HG03521 (cell line): ENCODE results near the gene GPM6B.

Source experiments
- ATAC-seq: cut with Tn5 transposase; IDR thresholded peaks from one replicate; pipeline ENCODE4 v1.9.1; 2021; ENCODE audit warnings: mild to moderate bottlenecking, moderate library complexity; ENCODE audit not compliant: unreplicated experiment

GPM6B gene

DNA sequence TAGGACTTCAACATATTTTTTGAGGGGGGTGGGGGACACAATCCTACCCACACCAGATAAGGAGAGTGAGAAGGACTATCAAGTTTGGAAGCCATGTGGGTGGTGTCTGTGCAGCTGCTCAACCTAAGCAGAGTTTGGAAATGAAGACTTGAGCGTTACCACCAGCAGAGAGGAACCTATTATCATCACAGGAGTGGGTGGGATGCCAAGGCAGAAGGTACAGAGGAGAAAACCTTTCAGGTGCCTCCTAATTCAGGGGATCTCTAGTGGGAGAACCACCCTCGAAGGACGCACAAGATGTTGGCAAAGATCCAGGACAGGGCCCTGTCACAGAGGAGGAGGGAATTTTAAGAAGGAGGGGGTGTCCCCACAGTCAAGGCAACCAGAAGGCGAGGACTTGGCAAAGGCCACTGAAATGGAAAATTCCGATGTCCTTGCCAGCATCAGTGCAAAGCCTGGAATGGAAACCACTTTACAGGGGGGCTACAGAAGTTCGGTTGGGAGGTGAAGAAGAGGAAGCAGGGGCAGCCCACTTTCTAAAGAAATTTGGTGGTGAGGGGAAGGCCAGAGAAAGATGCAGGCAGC lies 8.4 kb upstream of the GPM6B start:
- ATAC-seq, result no peak

- no peak for ATAC-seq
These were observed 7.9 kb upstream of the GPM6B start for GRCh38 chrX:13824746-13825145.

- ATAC-seq, result no peak
These were observed 4.8 kb upstream of the GPM6B start for GRCh38 chrX:13821738-13822137.

GRCh38 chrX:13816176-13816575 lies 717 bp downstream of the GPM6B start:
- ATAC-seq, result no peak

DNA sequence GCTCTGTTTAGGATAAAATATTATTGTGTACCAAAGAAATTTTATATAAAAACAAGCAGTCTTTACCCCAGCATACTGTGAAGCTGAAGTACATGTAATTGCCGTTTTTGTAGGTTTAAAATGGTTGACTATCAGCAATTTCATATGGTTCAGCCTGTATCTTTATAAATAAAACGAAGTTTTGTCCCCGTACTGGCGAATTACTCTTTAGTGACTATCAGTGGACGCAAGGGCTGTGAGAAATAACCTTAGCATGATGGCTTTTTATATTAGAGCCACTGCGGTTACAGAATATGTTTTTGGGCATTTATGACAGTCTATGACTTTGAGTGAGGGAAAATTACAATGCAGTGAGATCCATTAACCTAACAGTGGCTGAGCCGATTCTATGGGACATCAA lies 1.2 kb downstream of the GPM6B start:
- no peak for ATAC-seq

DNA sequence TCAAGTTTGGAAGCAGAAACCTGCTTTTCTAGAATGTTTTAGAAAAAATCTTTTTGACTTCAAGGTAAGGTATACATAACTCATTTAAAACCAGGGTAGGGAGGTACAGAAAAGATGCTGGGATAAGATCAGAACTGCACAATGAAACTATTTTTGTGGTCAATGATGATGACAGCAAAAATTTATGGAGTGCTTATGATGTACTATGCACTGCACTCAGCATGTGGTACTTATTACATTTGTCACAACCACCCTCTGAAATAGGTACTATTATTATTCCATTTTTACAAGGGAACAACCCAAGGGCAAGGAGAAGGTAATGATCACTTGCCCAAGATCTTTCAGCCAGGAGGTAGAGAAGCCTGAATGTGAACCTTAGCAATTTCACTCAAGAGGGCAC lies 8.0 kb downstream of the GPM6B start:
- ATAC-seq, result no peak

GRCh38 chrX:13808293-13808692 lies 8.6 kb downstream of the GPM6B start:
- no peak for ATAC-seq

- ATAC-seq, result no peak
These were observed 11.7 kb downstream of the GPM6B start for GRCh38 chrX:13805241-13805640.

DNA sequence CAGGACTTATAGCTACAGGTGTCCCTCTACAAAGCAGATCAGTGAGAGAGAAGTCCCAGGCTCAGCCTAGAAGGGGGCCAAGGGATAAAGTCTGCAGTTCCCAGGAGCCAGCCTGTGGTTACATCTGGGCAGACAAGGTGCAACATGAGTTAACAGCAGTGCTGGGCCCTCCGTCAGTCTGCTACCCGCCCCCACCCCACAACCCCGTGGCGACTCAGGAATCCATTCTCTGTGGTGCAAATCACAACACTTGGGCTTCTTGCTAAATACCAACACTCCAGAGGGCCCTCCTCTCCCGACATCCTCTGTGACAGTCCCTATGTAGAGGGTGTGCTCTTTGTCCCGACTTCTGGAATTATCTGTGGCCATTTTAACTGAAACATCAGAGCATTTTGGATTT lies 13.8 kb downstream of the GPM6B start:
- no peak for ATAC-seq

GRCh38 chrX:13798184-13798583 lies 18.7 kb downstream of the GPM6B start:
- no peak for ATAC-seq

DNA sequence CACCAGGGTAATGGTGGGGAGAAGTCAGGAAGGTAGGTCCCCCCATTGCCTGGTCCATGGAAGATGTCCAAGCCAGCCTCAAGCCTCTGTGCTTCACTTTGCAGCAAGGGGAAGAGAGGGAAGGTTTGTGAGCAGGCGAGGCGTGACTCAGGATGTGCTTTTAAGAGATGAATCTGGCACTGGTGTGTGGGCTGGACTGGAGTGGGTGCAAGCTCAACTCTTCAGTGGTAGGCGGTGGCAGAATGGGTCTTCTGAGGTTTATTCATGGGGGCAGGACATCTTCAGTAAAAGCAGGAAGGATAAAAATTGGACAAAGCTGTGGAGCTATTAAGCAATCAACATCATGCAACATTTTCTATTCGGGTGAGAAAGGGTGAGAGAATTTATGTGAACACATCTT lies 19.4 kb downstream of the GPM6B start:
- no peak for ATAC-seq

GRCh38 chrX:13794417-13794816 lies 22.5 kb downstream of the GPM6B start:
- no peak for ATAC-seq

- no peak for ATAC-seq
These were observed 23.0 kb downstream of the GPM6B start for GRCh38 chrX:13793897-13794296.

- no peak for ATAC-seq
These were observed 25.3 kb downstream of the GPM6B start for GRCh38 chrX:13791559-13791958.

- ATAC-seq, result no peak
These were observed 25.7 kb downstream of the GPM6B start for GRCh38 chrX:13791145-13791544.

DNA sequence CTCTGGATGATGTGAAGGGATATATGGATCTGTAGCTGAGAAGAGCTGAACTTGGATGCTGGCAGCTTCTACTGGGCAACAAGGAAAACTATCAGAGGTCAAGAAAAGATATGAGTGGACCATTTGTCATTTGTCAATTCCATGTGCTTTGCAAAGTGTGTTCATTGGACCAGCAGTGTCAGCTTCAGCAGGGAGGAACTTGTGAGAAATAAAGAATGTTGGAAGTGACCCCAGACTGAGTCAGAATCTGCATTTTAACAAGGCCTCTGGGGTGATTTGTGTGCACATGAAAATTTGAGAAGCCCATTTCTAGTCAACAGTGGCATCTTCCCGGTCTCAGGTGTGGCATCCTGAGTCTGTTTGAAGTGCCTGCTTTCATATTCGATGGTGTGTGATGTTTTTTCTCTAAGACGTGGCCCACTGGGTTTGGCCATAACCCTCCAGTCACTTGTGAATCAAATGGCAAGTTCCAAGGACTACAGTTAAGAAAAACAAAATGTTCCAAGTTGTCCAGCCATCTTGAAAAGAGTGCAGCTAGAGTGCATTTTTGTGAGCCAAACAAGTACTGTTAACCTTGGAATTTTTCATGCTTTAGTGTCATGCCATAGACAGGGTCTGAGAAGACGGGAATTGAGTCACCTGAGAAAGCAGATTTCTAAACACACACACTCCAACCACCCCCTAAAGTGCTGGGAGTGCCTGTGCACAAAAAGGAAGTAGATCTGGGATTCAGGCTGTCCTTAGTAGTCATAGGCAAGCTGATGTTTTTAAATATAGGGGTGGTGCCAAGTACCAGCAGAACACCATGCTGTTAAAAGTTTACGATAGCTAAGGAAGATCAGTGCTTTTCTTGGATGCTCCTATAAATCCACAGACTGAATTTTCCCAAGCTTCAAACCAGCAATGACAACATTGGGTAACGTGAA lies 26.4 kb downstream of the GPM6B start:
- ATAC-seq, result no peak

GRCh38 chrX:13786048-13786447 lies 30.8 kb downstream of the GPM6B start:
- ATAC-seq, result no peak

DNA sequence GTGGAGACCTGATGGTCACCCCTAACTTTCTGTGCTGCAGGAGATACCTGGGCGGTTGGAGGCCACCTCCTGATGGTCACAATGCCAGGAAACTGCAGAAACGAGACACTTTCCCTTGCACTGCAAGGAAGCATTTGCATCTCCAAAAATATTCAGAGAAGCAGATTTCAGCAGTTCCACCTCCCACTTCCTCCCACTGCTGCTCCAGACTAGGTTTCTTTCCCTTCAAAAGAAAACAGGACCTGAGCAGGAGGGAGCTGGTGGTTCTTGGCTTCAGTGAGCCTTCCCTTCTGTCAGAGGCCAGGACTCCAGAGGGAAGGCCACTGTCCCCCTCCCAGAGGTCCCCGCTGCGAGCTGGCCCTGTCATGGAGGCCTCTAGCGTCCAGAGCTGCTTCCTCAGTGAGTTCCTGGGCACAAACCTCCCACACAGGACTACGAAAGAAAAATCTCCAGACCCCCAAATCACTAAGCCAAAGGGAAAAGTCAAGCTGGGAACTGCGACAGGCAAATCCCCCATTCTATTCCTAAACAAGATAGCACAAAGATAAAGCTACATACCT lies 35.9 kb downstream of the GPM6B start:
- no peak for ATAC-seq

DNA sequence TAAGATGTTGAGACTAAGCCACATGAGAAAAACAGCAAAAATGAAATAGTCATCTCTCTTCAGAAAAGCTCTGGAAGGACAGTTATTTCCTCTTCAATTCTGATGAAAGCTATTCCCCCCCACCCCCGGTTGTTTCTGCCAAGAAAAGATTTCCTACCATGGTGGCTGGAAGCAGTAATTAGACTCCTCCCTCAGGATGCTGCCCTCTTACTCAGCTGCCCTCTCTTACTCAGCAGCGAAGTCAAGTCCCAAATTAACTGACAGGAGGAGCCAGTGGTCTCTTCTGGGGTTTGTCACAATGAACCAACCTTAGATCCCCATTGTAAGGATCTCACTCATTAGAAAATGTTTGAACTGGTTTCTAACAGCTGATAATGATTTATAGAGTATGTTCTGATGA lies 38.0 kb downstream of the GPM6B start:
- no peak for ATAC-seq

GRCh38 chrX:13776387-13776786 lies 40.5 kb downstream of the GPM6B start:
- no peak for ATAC-seq

DNA sequence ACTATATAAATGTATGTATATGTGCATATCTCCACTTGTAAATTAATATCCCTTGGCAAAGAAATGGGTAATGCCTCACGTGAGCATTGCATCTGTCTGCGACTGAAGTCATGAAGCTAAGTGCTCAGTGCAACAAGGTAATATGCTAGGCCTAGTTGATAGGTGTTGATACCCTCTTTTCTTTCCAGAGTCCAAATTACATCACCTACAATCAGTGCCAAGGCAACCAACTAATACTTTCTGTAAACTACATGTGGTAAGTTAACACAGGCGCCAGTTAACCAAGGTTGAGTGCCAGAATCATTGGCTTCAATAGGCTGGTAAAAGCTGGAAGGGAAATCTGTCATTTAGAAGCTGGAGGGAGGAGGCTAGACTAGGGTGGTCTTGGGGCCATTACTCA lies 41.1 kb downstream of the GPM6B start:
- no peak for ATAC-seq

GRCh38 chrX:13774696-13775095 lies 42.2 kb downstream of the GPM6B start:
- no peak for ATAC-seq
